RWPE1 (cell line): ENCODE results near the gene NPL.
A peak's percentile ranks its signal among the peaks of the same experiment; 100 is the strongest.

Source experiments
- CTCF ChIA-PET: fragments of 350-600 bp; sonication (Branson Sonifier 250); formaldehyde crosslinking; extraction: SDS; loops from one replicate; lab custom pipeline; 2021; lab: Yijun Ruan, JAX
- POLR2A ChIA-PET: fragments of 400-600 bp; formaldehyde crosslinking; extraction: SDS; loops from one replicate; lab custom pipeline; 2020; ENCODE audit warnings: antibody characterized with exemption; ENCODE audit not compliant: low non-redundant PET; lab: Yijun Ruan, JAX
- DNase-seq: peaks from one replicate; pipeline ENCODE4 v3.0.0; 2012; ENCODE audit warnings: low spot score
- H3K27ac ChIP-seq: fragments of 450-650 bp; 2 replicates; pipeline ENCODE4 v1.5.1; 2017
- TF ChIP-seq, protein P1 (sequence below): fragments of 450-650 bp; conservative IDR thresholded peaks from 2 replicates; pipeline ENCODE4 v1.5.1; 2017; ENCODE audit warnings: low read depth, mild to moderate bottlenecking

NPL gene

DNA sequence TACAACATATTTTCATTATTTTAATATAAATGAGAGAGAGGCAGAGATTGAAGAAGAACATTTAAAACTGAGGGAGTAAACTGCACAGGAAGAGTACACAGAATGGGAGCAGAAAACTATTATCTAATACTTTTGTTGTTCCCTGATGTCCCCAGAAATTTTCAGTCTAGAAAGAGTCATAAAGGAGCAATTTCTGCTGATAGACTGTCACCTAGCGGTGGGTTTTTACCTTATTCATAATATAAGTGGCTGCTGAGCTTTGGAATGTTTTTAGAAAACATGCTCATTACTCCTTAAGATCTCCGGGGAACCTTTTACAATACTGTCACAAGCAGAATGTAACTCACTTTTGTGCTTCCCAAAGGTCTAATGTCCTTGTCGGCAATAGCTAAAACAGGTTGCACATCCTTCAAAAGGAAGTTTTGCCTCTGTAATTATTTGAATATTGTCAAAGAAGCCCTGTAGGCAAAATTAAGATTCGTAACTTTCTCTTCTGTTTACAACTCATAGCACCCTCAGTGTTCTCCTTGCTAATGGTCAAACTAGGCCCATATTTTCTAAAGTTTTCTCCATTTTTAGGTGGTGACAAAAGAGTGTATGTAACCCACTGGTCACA lies 4.9 kb upstream of the NPL start:
- TF ChIP-seq, protein P1, sequence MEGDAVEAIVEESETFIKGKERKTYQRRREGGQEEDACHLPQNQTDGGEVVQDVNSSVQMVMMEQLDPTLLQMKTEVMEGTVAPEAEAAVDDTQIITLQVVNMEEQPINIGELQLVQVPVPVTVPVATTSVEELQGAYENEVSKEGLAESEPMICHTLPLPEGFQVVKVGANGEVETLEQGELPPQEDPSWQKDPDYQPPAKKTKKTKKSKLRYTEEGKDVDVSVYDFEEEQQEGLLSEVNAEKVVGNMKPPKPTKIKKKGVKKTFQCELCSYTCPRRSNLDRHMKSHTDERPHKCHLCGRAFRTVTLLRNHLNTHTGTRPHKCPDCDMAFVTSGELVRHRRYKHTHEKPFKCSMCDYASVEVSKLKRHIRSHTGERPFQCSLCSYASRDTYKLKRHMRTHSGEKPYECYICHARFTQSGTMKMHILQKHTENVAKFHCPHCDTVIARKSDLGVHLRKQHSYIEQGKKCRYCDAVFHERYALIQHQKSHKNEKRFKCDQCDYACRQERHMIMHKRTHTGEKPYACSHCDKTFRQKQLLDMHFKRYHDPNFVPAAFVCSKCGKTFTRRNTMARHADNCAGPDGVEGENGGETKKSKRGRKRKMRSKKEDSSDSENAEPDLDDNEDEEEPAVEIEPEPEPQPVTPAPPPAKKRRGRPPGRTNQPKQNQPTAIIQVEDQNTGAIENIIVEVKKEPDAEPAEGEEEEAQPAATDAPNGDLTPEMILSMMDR: peak; percentile 89
- POLR2A ChIA-PET: no interaction called here

DNA sequence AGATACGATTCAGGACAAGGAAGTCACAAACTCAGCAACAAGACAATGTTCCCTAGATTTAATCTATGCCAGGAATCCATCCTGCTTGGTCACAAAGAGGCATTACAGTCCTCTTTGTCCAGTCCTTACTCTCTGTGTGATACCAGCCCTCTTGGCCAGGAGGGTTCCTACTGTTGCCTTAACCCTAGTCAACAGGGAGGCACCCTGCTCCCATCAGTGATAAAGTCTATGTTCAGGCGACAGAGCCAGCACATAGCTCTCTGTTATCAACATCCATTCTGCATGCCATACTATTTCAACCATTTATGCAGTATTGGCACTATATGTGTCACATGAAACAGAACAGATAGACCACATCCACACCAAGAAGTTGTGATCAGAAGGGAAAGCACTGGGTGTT lies 4.4 kb upstream of the NPL start:
- ChIA-PET POLR2A (no interaction called here), CTCF (interaction anchor here (0.6 to 7.0 kb wide), 15 partner anchors 12 to 697 kb away, joined by 3 to 106 read pairs (median 4); partner anchors contain the start of genes RGS16 and RNASEL)
- TF ChIP-seq, protein P1: no peak

More for the DNA sequence above, 4.9 kb upstream of the NPL start:
- no peak overlapping the region for H3K27ac ChIP-seq
- peak; percentile 35 for DNase-seq
- CTCF ChIA-PET: interaction anchor here (0.6 to 7.0 kb wide), 15 partner anchors 13 to 697 kb away, joined by 3 to 106 read pairs (median 4); partner anchors contain the start of genes RGS16 and RNASEL

DNA sequence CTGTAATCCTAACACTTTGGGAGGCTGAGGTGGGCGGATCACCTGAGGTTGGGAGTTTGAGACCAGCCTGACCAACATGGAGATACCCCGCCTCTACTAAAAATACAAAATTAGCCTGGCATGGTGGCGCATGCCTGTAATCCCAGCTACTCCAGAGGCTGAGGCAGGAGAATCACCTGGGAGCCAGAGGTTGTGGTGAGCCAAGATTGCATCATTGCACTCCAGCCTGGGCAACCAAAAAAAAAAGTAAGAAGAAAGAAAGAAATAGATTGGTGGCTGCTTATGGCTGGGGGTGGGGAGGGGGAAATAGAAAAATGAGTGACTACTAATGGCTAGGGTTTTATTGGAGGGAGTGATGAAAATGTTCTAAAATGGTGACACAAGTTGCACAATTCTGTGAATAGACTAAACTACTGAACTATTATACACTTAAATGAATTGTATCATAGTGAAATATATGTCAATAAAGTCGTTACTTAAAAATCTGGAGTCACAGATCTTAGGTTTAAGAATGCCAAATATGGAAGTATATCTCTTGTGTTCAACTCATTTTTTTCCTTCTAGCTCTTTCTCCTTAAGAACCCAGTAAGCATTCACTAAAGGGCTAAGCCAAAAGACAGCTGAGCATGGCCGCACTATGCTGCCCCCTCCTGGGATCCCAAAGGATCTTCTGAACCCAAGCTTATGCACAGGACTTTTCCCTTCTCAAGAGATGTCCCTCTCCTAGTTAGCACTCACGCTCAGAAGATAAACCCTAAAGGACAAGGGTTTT lies 3.2 kb upstream of the NPL start:
- CTCF ChIA-PET: interaction anchor here (0.6 to 7.0 kb wide), 7 partner anchors 174 to 496 kb away, joined by 3 to 106 read pairs (median 4); no protein-coding TSS in a partner anchor

More for the DNA sequence above, 4.4 kb upstream of the NPL start:
- H3K27ac ChIP-seq: no peak overlapping the region
- DNase-seq: no peak

DNA sequence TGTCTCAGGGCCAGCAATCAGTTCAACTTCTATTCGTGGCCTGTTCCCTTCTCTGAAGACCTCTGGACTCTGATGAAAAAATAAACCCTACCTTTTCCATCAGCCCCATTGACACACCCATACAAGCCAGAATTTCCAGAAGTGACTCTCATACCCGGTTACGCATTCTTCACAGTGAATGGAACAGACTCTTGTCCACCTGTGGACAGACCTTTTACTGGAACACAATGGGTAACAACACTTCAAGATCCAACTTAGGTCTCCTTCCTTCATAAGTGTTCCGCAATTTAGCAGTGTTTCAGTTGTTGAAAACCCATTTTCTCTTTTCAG lies 2.6 kb upstream of the NPL start:
- H3K27ac ChIP-seq: no peak overlapping the region
- ChIA-PET CTCF (interaction anchor here (0.6 to 7.0 kb wide), 6 partner anchors 175 to 495 kb away, joined by 3 to 106 read pairs (median 5); no protein-coding TSS in a partner anchor), POLR2A (no interaction called here)
- DNase-seq: no peak
- TF ChIP-seq, protein P1: no peak

More for the DNA sequence above, 3.2 kb upstream of the NPL start:
- no peak overlapping the region for H3K27ac ChIP-seq
- POLR2A ChIA-PET: no interaction called here
- peak; percentile 8 for DNase-seq
- TF ChIP-seq, protein P1: peak; percentile 36

DNA sequence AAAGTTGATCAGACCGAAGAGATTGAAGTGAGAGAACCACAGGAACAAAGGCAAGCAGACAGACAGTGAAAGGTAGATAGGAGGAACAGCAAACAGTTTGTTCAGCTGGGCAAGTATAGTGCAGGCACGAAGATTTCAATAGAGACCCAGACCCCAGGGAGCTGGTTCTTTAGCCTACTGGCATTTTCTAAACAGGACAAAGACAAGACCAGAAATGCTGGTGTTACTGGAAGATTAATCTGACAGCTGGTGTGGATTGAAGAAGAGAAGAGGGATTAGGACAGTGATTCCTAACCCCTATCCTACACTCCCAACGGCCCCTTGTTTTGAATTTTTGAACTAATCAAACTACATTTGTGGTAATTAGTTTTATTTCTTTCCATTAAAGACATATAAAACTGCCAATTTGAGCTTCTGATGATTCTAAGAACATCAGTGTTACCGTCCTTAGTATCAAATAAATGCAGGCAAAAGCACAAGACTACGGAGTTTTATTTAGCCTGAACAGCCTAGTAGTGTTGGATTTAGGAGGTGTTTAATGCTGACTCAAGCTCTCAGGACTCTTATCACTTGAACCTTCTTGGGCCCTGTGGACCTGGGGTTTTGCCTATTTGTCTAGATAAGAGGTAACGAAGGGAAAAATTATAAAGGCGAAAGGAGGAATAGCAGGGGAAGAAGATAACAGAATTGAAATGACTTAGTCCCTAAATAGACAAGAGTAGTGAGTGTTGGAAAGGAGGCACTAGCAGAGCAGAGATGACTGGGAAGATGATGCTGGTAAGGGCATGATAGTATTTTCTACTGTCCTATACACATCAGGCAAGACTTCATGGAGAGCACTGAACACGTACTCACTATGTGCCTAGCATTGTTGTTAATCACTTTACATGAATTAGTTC lies 2.0 kb downstream of the NPL start:
- TF ChIP-seq, protein P1: no peak
- POLR2A ChIA-PET: no interaction called here
- CTCF ChIA-PET: interaction anchor here (1.7 kb wide), 1 partner anchor 196 kb away, joined by 11 read pairs; no protein-coding TSS in a partner anchor
- no peak for DNase-seq
- no peak overlapping the region for H3K27ac ChIP-seq

DNA sequence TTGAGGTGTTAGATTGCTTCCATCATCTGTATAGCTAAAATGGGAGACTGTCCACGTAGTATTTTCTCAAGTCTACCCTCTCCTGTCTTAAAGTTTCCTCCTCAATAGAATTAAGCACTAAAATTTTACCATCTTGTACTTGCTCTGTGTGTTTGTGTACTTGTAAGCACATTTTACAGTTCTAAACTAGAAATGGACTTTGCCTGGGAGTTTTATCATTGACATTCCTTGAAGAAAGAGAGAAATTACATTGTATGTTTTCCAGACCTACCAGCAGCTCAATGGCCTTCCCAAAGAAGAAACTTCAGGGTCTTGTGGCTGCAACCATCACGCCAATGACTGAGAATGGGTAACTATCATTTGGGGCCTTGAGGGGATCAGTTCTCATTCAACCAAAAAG lies 4.5 kb downstream of the NPL start:
- DNase-seq: no peak
- ChIA-PET CTCF (interaction anchor here (0.5 kb wide), 1 partner anchor 46 kb away, joined by 3 read pairs; no protein-coding TSS in a partner anchor), POLR2A (no interaction called here)
- TF ChIP-seq, protein P1: no peak
- no peak overlapping the region for H3K27ac ChIP-seq
